Measurements from ENCODE around the gene NPY1R.

Gene NPY1R

GRCh38 chr4:163332526-163333406 lies at the start of gene NPY1R:
Gene NPY1R (minus strand): TSS chr4:163332596. CDS start chr4:163326554, 6,042 bp downstream.
- peak; percentile 87 for DNase-seq (ENCODE audit: low spot score)

GRCh38 chr4:163380703-163381102 lies 48.3 kb upstream of the NPY1R start:
- no peak for DNase-seq (ENCODE audit: low spot score)

GRCh38 chr4:163378661-163379060 lies 46.3 kb upstream of the NPY1R start:
- DNase-seq (ENCODE audit: low spot score), result no peak

GRCh38 chr4:163372029-163372428 lies 39.6 kb upstream of the NPY1R start:
- no peak for DNase-seq (ENCODE audit: low spot score)

GRCh38 chr4:163367651-163368050 lies 35.3 kb upstream of the NPY1R start:
- no peak for DNase-seq (ENCODE audit: low spot score)

GRCh38 chr4:163356104-163356503 lies 23.7 kb upstream of the NPY1R start:
- DNase-seq (ENCODE audit: low spot score), result no peak

GRCh38 chr4:163353054-163353453 lies 20.7 kb upstream of the NPY1R start:
- DNase-seq (ENCODE audit: low spot score), result no peak

GRCh38 chr4:163350672-163351071 lies 18.3 kb upstream of the NPY1R start:
- DNase-seq (ENCODE audit: low spot score), result no peak

- DNase-seq (ENCODE audit: low spot score), result peak; percentile 16
Observed at GRCh38 chr4:163344147-163345125, 12.0 kb upstream of the NPY1R start.

GRCh38 chr4:163343604-163344146 lies 11.3 kb upstream of the NPY1R start, which contains the start of gene NPY5R:
Gene NPY5R (plus strand): TSS chr4:163343892. CDS start chr4:163350274, 6,382 bp downstream.
- no peak for DNase-seq (ENCODE audit: low spot score)

GRCh38 chr4:163335384-163335783 lies 3.0 kb upstream of the NPY1R start:
- no peak for DNase-seq (ENCODE audit: low spot score)

- DNase-seq (ENCODE audit: low spot score), result peak; percentile 40
Observed at GRCh38 chr4:163331629-163332376, 593 bp downstream of the NPY1R start.

- no peak for DNase-seq (ENCODE audit: low spot score)
Observed at GRCh38 chr4:163330916-163331628, 1.3 kb downstream of the NPY1R start.

- no peak for DNase-seq (ENCODE audit: low spot score)
Observed at GRCh38 chr4:163317110-163317509, 15.3 kb downstream of the NPY1R start.

GRCh38 chr4:163309466-163309865 lies 22.9 kb downstream of the NPY1R start:
- DNase-seq (ENCODE audit: low spot score), result no peak

GRCh38 chr4:163303069-163303468 lies 29.3 kb downstream of the NPY1R start:
- DNase-seq (ENCODE audit: low spot score), result no peak

- no peak for DNase-seq (ENCODE audit: low spot score)
Observed at GRCh38 chr4:163300445-163300844, 32.0 kb downstream of the NPY1R start.

- DNase-seq (ENCODE audit: low spot score), result no peak
Observed at GRCh38 chr4:163295138-163295537, 37.3 kb downstream of the NPY1R start.

- no peak for DNase-seq (ENCODE audit: low spot score)
Observed at GRCh38 chr4:163284304-163284703, 48.1 kb downstream of the NPY1R start.

- no peak for DNase-seq (ENCODE audit: low spot score)
Observed at GRCh38 chr4:163280703-163281519, 51.5 kb downstream of the NPY1R start.

Measured in AG08396 (cell line).